Endothelial cell of umbilical vein (primary cell): ENCODE results near the gene SLC38A10.

ENCODE experiments used
- CTCF ChIP-seq, 2 donors: IDR thresholded peaks; 1 replicate in 1 of 2; 2 replicates in 1 of 2; pipeline ENCODE4 v1.5.1; 2011; ENCODE audit warnings: low read length in 2 of 2, mild to moderate bottlenecking in 2 of 2, moderate library complexity in 2 of 2, control low read depth in 1 of 2, inconsistent platforms in 1 of 2, low read depth in 1 of 2; ENCODE audit not compliant: insufficient read depth in 1 of 2; ENCODE audit errors: extremely low read depth in 1 of 2
- POLR2A ChIP-seq: IDR thresholded peaks from 2 replicates; pipeline ENCODE4 v1.6.1; 2012; ENCODE audit warnings: low read depth, mild to moderate bottlenecking, control low read depth, low read length

- TF ChIP-seq POLR2A: no peak
- peak; percentile 56 to 79 for TF ChIP-seq CTCF (IDR thresholded peaks at IDR 0.05; ENCODE audit: extremely low read depth in 1 of 2, insufficient read depth in 1 of 2, low read depth in 1 of 2, low read length in 2 of 2)
Observed at GRCh38 chr17:81254955-81255717, 40.0 kb downstream of the SLC38A10 start.
